ENCODE measurements around the gene NPAS3. TPM values are rescaled to one million over a fixed set of nuclear protein-coding genes. Genes with fewer than 3 reads are reported as not detected.

NPAS3 gene
- total and polyA plus RNA-seq, 2 donors (not counting 3 experiments of a cell fraction or from before 2014, with no cell fraction given), result 0.10 to 0.13 TPM

DNA sequence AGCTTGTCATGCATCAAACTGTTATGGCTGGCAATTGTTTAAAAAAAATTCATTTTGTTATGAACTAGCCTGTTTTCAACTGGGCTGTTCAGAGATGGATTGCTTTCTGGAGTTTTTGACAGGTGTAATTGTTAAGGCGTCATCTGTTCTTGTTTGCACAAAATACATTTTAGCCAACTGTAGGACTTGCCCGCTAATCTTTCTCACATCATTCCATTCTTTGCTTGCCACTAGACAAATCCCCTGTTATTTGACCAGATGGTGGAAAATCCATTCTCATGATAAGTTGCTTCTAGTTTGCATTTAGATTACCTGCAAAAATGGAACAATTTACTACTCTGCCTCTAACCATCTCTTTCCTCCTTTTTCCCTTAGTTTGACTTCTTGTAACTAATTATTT, 114.3 kb downstream of the NPAS3 start:
- Histone ChIP-seq H3K4me2 (ENCODE audit: insufficient read depth, low read length) (no peak overlapping the region), H3K36me3 (ENCODE audit: control insufficient read depth in 2 of 2, extremely low read depth in 1 of 2, insufficient read depth in 2 of 2, low read length in 2 of 2) (no peaks in the 10 kb centered on the region), H3K27me3 (ENCODE audit: control insufficient read depth in 2 of 2, insufficient read depth in 2 of 2, low read length in 2 of 2) (no peaks in the 10 kb centered on the region), H2AFZ (ENCODE audit: low read depth, low read length) (no peak overlapping the region), H3K79me2 (ENCODE audit: control insufficient read depth, insufficient read depth, low read length) (no peaks in the 10 kb centered on the region), H4K20me1 (replicated peaks; ENCODE audit: control insufficient read depth, extremely low read depth, insufficient read depth, low read length) (no peaks in the 10 kb centered on the region), H3K27ac (ENCODE audit: insufficient read depth, low read depth, low read length) (no peak overlapping the region), H3K4me3 (replicated peaks in 1 of 3; ENCODE audit: insufficient read depth in 1 of 3, low read depth in 1 of 3, low read length in 3 of 3) (no peak overlapping the region), H3K9me3 (replicated peaks; ENCODE audit: control insufficient read depth, insufficient read depth, low read length) (no peaks in the 10 kb centered on the region), H3K9ac (replicated peaks; ENCODE audit: extremely low read depth, insufficient read depth, low read length) (no peak overlapping the region), H3K9me1 (replicated peaks; ENCODE audit: control insufficient read depth, extremely low read depth, insufficient read depth, low read length) (no peaks in the 10 kb centered on the region), H3K4me1 (ENCODE audit: control insufficient read depth, extremely low read depth, insufficient read depth, low read length) (no peaks in the 10 kb centered on the region)
- dilution Hi-C loops (cut with MboI; ENCODE audit: extremely low pct_ligation_motif_present, low sequenced_read_pairs), result no loop called here
- no TSS peak for BruUV-seq (replicated peaks)
- ChIA-PET CTCF (no interaction called here), POLR2A (no interaction called here)
- DNase-seq (ENCODE audit: low read depth, low spot score), result no peak
- TF ChIP-seq, protein P1, sequence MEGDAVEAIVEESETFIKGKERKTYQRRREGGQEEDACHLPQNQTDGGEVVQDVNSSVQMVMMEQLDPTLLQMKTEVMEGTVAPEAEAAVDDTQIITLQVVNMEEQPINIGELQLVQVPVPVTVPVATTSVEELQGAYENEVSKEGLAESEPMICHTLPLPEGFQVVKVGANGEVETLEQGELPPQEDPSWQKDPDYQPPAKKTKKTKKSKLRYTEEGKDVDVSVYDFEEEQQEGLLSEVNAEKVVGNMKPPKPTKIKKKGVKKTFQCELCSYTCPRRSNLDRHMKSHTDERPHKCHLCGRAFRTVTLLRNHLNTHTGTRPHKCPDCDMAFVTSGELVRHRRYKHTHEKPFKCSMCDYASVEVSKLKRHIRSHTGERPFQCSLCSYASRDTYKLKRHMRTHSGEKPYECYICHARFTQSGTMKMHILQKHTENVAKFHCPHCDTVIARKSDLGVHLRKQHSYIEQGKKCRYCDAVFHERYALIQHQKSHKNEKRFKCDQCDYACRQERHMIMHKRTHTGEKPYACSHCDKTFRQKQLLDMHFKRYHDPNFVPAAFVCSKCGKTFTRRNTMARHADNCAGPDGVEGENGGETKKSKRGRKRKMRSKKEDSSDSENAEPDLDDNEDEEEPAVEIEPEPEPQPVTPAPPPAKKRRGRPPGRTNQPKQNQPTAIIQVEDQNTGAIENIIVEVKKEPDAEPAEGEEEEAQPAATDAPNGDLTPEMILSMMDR (IDR thresholded peaks at IDR 0.05; ENCODE audit: extremely low read depth in 1 of 2, insufficient read depth in 1 of 2, low read depth in 1 of 2, low read length in 2 of 2), result no peak
- TF ChIP-seq POLR2A (IDR thresholded peaks at IDR 0.05; ENCODE audit: low read depth, low read length) (no peak), MAX (IDR thresholded peaks at IDR 0.05; ENCODE audit: insufficient read depth, insufficient read length) (no peak), JUN (IDR thresholded peaks at IDR 0.05; ENCODE audit: borderline replicate concordance, insufficient read depth, insufficient read length, low read depth) (no peak), POLR2AphosphoS5 (IDR thresholded peaks at IDR 0.05; ENCODE audit: insufficient read depth, low read depth, low read length) (no peak), EZH2 (IDR thresholded peaks at IDR 0.05; ENCODE audit: borderline replicate concordance, low read depth, low read length, severe bottlenecking) (no peak), GATA2 (IDR thresholded peaks at IDR 0.05; ENCODE audit: insufficient read depth, insufficient read length, low read depth, low read length) (no peak), MYC (IDR thresholded peaks at IDR 0.05; ENCODE audit: low read depth, low read length) (no peak), FOS (IDR thresholded peaks at IDR 0.05; ENCODE audit: borderline replicate concordance, insufficient read depth, low read length) (no peak)
- intact Hi-C loops (cut with micrococcal nuclease), result no loop called here
- FAIRE-seq, result no peak

All from endothelial cell of umbilical vein (primary cell).